C4-2B (cell line): ENCODE measurements around the gene TNS1.

Source experiments
- CTCF ChIP-seq: fragments of 450-650 bp; conservative IDR thresholded peaks from 2 replicates; pipeline ENCODE4 v1.5.1; 2017; ENCODE audit warnings: mild to moderate bottlenecking
- ZFX ChIP-seq: fragments of 450-650 bp; IDR thresholded peaks from 2 replicates; pipeline ENCODE4 v1.6.1; 2017

- TF ChIP-seq CTCF (no peak), ZFX (no peak)
Observed at GRCh38 chr2:218022131-218022850, 19.5 kb upstream of the TNS1 start.
